HL-60 (cell line): ENCODE measurements around the gene WWOX.

Experiments used
- DNase-seq, 2 experiments: peaks; one replicate each; pipeline ENCODE4 v3.0.0-alpha.2; 2010 to 2020; ENCODE audit warnings: low read depth in 1 of 2, low spot score in 1 of 2
- H3K27ac ChIP-seq: fragments of 250-450 bp; sonication (Bioruptor Pico); replicated peaks from 2 replicates; pipeline ENCODE4 v1.5.1; 2020; ENCODE audit warnings: mild to moderate bottlenecking, moderate library complexity
- H3K27me3 ChIP-seq: fragments of 250-450 bp; sonication (Bioruptor Pico); 2 replicates; pipeline ENCODE4 v1.5.1; 2021; ENCODE audit warnings: mild to moderate bottlenecking, moderate library complexity; ENCODE audit not compliant: insufficient read depth, poor library complexity, severe bottlenecking
- H3K4me3 ChIP-seq: replicated peaks from 2 replicates; pipeline ENCODE4 v1.5.1; 2011; ENCODE audit warnings: mild to moderate bottlenecking, control low read depth, low read length; ENCODE audit not compliant: insufficient read depth
- GABPA ChIP-seq: IDR thresholded peaks from 2 replicates; pipeline ENCODE4 v1.6.1; 2012; ENCODE audit warnings: low read depth
- POLR2AphosphoS5 ChIP-seq: IDR thresholded peaks from 2 replicates; pipeline ENCODE4 v1.6.1; 2012; ENCODE audit warnings: low read depth
- SPI1 ChIP-seq: IDR thresholded peaks from 2 replicates; pipeline ENCODE4 v1.6.1; 2012; ENCODE audit warnings: low read depth, mild to moderate bottlenecking, borderline replicate concordance
- TF ChIP-seq, protein P1 (sequence below): IDR thresholded peaks from 2 replicates; pipeline ENCODE4 v1.6.1; 2012; ENCODE audit warnings: low read depth; ENCODE audit not compliant: insufficient replicate concordance
- TF ChIP-seq, protein P2 (sequence below): IDR thresholded peaks from one replicate; pipeline ENCODE4 v1.5.1; 2011; ENCODE audit warnings: low read length, control low read depth, inconsistent platforms; ENCODE audit not compliant: insufficient read depth

The WWOX gene

DNA sequence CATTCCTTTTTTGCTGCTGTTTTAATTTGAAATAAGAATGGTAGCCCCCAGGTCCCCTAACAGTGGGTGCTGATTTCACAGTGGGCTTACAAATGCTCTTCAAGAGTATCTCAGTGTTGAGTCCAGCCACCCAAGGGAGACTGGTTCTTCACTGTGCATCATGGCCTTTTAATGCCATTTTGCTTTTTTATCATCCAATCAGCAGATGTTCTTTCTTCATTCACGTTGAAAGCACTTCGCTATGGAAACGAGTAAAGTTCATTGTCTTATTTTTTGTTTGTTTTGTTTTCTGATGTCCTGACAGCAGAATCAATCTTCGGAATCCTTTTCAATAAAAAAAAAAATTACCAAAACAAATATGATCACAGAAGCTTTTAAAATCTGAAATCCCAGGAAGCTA, 1072.0 kb downstream of the WWOX start:
- no peak overlapping the region for H3K27ac ChIP-seq
- TF ChIP-seq GABPA, result no peak
- TF ChIP-seq, protein P1, sequence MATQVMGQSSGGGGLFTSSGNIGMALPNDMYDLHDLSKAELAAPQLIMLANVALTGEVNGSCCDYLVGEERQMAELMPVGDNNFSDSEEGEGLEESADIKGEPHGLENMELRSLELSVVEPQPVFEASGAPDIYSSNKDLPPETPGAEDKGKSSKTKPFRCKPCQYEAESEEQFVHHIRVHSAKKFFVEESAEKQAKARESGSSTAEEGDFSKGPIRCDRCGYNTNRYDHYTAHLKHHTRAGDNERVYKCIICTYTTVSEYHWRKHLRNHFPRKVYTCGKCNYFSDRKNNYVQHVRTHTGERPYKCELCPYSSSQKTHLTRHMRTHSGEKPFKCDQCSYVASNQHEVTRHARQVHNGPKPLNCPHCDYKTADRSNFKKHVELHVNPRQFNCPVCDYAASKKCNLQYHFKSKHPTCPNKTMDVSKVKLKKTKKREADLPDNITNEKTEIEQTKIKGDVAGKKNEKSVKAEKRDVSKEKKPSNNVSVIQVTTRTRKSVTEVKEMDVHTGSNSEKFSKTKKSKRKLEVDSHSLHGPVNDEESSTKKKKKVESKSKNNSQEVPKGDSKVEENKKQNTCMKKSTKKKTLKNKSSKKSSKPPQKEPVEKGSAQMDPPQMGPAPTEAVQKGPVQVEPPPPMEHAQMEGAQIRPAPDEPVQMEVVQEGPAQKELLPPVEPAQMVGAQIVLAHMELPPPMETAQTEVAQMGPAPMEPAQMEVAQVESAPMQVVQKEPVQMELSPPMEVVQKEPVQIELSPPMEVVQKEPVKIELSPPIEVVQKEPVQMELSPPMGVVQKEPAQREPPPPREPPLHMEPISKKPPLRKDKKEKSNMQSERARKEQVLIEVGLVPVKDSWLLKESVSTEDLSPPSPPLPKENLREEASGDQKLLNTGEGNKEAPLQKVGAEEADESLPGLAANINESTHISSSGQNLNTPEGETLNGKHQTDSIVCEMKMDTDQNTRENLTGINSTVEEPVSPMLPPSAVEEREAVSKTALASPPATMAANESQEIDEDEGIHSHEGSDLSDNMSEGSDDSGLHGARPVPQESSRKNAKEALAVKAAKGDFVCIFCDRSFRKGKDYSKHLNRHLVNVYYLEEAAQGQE, result no peak
- no peak for TF ChIP-seq POLR2AphosphoS5
- TF ChIP-seq, protein P2, sequence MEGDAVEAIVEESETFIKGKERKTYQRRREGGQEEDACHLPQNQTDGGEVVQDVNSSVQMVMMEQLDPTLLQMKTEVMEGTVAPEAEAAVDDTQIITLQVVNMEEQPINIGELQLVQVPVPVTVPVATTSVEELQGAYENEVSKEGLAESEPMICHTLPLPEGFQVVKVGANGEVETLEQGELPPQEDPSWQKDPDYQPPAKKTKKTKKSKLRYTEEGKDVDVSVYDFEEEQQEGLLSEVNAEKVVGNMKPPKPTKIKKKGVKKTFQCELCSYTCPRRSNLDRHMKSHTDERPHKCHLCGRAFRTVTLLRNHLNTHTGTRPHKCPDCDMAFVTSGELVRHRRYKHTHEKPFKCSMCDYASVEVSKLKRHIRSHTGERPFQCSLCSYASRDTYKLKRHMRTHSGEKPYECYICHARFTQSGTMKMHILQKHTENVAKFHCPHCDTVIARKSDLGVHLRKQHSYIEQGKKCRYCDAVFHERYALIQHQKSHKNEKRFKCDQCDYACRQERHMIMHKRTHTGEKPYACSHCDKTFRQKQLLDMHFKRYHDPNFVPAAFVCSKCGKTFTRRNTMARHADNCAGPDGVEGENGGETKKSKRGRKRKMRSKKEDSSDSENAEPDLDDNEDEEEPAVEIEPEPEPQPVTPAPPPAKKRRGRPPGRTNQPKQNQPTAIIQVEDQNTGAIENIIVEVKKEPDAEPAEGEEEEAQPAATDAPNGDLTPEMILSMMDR, result no peak
- no peak for TF ChIP-seq SPI1
- no peaks in the 10 kb centered on the region for H3K27me3 ChIP-seq
- DNase-seq, result no peak
- H3K4me3 ChIP-seq, result no peak overlapping the region

DNA sequence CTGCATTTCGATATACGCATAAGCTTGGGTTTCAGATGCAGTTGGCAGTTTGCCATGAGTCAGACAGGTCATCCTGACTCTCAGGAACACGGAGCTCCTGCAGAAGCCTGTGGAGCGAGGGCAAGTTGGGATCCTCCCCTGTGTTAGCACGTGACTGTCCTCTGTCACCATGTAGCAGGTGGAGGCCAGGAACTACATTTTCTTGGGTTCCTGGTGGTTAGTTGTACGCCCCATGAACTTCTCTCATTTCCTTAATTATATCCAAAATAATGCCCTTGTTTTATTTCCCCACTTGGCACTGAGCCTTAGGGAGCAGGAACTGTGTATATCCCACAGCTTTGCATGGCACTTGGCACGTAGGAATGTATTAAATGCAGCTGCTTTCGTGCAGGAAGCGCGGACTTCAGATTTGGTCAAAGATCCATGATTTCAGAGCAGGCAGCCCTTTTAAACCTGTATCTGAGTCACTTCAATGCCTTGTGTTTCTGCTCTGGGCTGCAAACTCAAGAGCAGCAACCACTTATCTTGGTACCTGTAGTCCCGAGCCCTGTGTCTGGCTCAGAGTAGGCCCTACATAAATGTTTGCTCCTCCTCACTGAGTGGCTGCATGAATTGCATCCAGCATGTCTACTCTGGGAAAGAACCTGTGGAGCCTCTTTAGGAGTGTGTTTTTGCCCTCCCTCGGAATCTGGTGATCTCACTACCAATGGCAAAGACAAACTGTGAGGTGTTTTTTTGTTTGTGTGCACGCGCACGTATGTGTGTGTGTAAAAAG, 1072.7 kb downstream of the WWOX start:
- no peak for DNase-seq

DNA sequence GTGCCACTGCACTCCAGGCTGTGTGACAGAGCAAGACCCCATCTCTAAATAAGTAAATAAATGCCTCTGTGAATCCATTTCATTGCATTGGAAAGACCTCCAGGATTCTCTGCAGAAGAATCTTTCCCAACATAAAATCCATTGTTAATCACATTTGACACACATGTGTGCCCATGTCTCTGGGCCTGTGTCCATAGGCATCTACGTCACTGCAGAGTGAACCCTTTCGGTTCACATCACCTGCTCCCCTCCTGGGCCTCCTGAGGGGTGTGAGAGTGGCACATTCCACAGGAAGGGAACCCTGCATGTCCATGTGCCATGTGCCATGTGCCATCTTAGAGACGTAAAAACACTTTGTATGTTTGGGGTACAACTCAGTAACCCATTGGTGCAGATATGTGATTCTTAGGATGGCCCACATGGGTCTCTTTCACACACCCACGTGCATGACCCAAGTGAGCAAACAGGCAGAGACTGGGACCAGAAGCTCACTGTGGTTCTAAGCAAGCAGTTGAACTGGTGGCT, 1073.6 kb downstream of the WWOX start:
- H3K4me3 ChIP-seq, result no peak overlapping the region
- no peaks in the 10 kb centered on the region for H3K27me3 ChIP-seq
- no peak for DNase-seq
- H3K27ac ChIP-seq, result no peak overlapping the region
- TF ChIP-seq GABPA (no peak), POLR2AphosphoS5 (no peak), SPI1 (no peak)
- TF ChIP-seq, protein P2, result no peak
- TF ChIP-seq, protein P1, result no peak

More for the DNA sequence above, 1072.7 kb downstream of the WWOX start:
- TF ChIP-seq SPI1 (no peak), POLR2AphosphoS5 (no peak), GABPA (no peak)
- TF ChIP-seq, protein P2, result no peak
- TF ChIP-seq, protein P1, result no peak
- H3K27me3 ChIP-seq, result no peaks in the 10 kb centered on the region
- H3K4me3 ChIP-seq, result no peak overlapping the region
- H3K27ac ChIP-seq, result no peak overlapping the region
